Upper lobe of left lung (tissue), 6 donors: ENCODE results near the gene KATNA1. TPM values are rescaled to one million over a fixed set of nuclear protein-coding genes. Genes with fewer than 3 reads are reported as not detected.
A peak's percentile ranks its signal among the peaks of the same experiment; 100 is the strongest.

Experiments used
- ATAC-seq, 2 donors: fragments of 200-7000 bp; cut with Tn5 transposase; one replicate each; pipeline ENCODE4 v1.9.1; 2022; ENCODE audit warnings: mild to moderate bottlenecking in 2 of 2, moderate library complexity in 2 of 2; ENCODE audit not compliant: low FRiP score in 2 of 2
- DNase-seq, 2 donors: peaks; one replicate each; pipeline ENCODE4 v3.0.0-alpha.2; 2019 to 2020
- H3K27ac ChIP-seq, 4 donors: fragments of 200-600 bp; sonication (generic); one replicate each; pipeline ENCODE4 v1.5.1; 2016 to 2019
- H3K27me3 ChIP-seq, 4 donors: fragments of 200-600 bp; sonication (generic); one replicate each; pipeline ENCODE4 v1.5.1; 2017 to 2019
- H3K36me3 ChIP-seq, 4 donors: fragments of 200-600 bp; sonication (generic); one replicate each; pipeline ENCODE4 v1.5.1; 2016 to 2019
- H3K4me1 ChIP-seq, 4 donors: fragments of 200-600 bp; sonication (generic); one replicate each; pipeline ENCODE4 v1.5.1; 2018 to 2019
- H3K4me3 ChIP-seq, 4 donors: fragments of 200-600 bp; sonication (generic); one replicate each; pipeline ENCODE4 v1.5.1; 2017 to 2019; ENCODE audit warnings: mild to moderate bottlenecking in 2 of 4, moderate library complexity in 1 of 4
- H3K9me3 ChIP-seq, 4 donors: fragments of 200-600 bp; sonication (generic); one replicate each; pipeline ENCODE4 v1.5.1; 2018 to 2019
- EP300 ChIP-seq, 4 donors: sonication (generic); formaldehyde crosslinking; IDR thresholded peaks; one replicate each; pipeline ENCODE4 v1.5.1; 2017; ENCODE audit warnings: antibody characterized with exemption in 4 of 4, control low read depth in 2 of 4
- POLR2A ChIP-seq, 4 donors: fragments of 450-650 bp; IDR thresholded peaks; one replicate each; pipeline ENCODE4 v1.5.1; 2016 to 2017; ENCODE audit warnings: antibody characterized with exemption in 4 of 4, mild to moderate bottlenecking in 2 of 4
- POLR2AphosphoS5 ChIP-seq, 2 donors: sonication (generic); formaldehyde crosslinking; IDR thresholded peaks; one replicate each; pipeline ENCODE4 v1.5.1; 2017; ENCODE audit warnings: antibody characterized with exemption in 2 of 2
- WGBS, 2 donors: methylation state at CpG; one replicate each; pipeline ENCODE4 v1.1.5; 2017 to 2018; 5-methylcytosine and 5-hydroxymethylcytosine counted together
- total RNA-seq, 6 donors: library from RNA; depleted of rRNA in 4 of 6; stranded (reverse); fragments of >200 nt in 4 of 6; gene quantifications; one replicate each; pipeline versions ENCODE4 v1.1.0 to v1.2.1, GENCODE V29; 2016 to 2021
- TF ChIP-seq, protein P1 (sequence below), 6 experiments: fragments of 450-650 bp in 4 of 6; fragments of 200-600 bp in 2 of 6; sonication (generic) in 2 of 6; IDR thresholded peaks; one replicate each; pipeline ENCODE4 v1.5.1; 2016 to 2019; ENCODE audit warnings: antibody characterized with exemption in 6 of 6
- donor health status: DM: no; HTN: no; CAD: no; lungs with moderate emphysema.
- donor health status: DM: no; HTN: yes; CAD: no; lungs with severe emphysema.

The KATNA1 gene
- total RNA-seq, 6 donors from 2014 or later = 7.2 to 36.1 (median 16.3) TPM

- no peaks in the 10 kb centered on the region for H3K27me3 ChIP-seq
- peaks cover 6 to 63% (median 19%) of the 10 kb centered on the region in 4 donors for H3K36me3 ChIP-seq
- no peak overlapping the region for H3K27ac ChIP-seq
- no peak overlapping the region for H3K4me3 ChIP-seq
- no peaks in the 10 kb centered on the region for H3K9me3 ChIP-seq
- DNase-seq (no peak), ATAC-seq (no peak)
- WGBS, 2 donors = 98% methylated on average over 4 of the region's 4 CpGs
- no peaks in the 10 kb centered on the region for H3K4me1 ChIP-seq
- TF ChIP-seq EP300 (IDR thresholded peaks at IDR 0.05) (no peak), POLR2AphosphoS5 (IDR thresholded peaks at IDR 0.05) (no peak), POLR2A (IDR thresholded peaks at IDR 0.05) (no peak)
- TF ChIP-seq, protein P1, sequence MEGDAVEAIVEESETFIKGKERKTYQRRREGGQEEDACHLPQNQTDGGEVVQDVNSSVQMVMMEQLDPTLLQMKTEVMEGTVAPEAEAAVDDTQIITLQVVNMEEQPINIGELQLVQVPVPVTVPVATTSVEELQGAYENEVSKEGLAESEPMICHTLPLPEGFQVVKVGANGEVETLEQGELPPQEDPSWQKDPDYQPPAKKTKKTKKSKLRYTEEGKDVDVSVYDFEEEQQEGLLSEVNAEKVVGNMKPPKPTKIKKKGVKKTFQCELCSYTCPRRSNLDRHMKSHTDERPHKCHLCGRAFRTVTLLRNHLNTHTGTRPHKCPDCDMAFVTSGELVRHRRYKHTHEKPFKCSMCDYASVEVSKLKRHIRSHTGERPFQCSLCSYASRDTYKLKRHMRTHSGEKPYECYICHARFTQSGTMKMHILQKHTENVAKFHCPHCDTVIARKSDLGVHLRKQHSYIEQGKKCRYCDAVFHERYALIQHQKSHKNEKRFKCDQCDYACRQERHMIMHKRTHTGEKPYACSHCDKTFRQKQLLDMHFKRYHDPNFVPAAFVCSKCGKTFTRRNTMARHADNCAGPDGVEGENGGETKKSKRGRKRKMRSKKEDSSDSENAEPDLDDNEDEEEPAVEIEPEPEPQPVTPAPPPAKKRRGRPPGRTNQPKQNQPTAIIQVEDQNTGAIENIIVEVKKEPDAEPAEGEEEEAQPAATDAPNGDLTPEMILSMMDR (IDR thresholded peaks at IDR 0.05) = no peak
Measured at GRCh38 chr6:149660028-149660427, 11.5 kb upstream of the KATNA1 start.

DNA sequence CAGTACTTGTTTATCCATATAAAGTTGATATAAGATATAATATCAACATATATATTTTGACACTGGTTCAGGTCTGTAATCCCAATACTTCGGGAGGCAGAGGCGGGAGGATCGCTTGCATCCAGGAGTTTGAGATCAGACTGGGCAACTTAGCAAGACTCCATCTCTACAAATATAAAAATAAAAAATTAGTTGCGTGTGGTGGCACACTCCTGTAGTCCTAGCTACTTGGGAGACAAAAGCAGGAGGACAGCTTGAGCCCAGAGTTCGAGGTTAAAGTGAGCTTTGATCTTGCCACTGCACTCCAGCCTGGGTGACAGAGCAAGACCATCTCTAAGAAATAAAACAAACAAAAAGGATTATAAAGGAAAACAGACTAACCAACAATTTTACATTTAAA, 8.9 kb upstream of the KATNA1 start:
- no peaks in the 10 kb centered on the region for H3K9me3 ChIP-seq

DNA sequence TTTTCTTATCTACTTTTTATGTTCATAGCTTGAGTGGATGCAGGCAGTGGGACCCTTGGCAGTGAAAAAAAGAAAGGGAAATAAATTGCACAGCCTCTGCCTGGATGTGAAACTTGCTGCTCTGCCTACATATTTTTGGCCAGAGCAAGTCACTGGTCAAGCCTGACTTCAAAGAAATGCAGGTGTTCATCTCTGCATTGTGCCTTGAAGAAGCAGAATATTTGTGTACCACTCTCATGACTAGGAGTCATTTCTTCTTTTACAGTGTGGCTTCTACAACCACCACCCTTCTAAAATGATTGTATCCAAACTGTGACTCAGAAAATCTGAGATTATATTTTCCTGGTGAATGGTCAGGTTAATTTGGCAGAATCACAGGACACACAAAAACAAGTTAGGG, 2.5 kb upstream of the KATNA1 start:
- Histone ChIP-seq H3K27me3 (no peaks in the 10 kb centered on the region), H3K4me3 (no peak overlapping the region), H3K9me3 (no peaks in the 10 kb centered on the region), H3K4me1 (peaks cover 0 to 23% (median 16%) of the 10 kb centered on the region in 4 donors), H3K27ac (no peak overlapping the region), H3K36me3 (no peaks in the 10 kb centered on the region)
- TF ChIP-seq, protein P1 (IDR thresholded peaks at IDR 0.05) = no peak
- TF ChIP-seq EP300 (IDR thresholded peaks at IDR 0.05) (no peak), POLR2AphosphoS5 (IDR thresholded peaks at IDR 0.05) (no peak), POLR2A (IDR thresholded peaks at IDR 0.05) (no peak)
- ATAC-seq (no peak), DNase-seq (no peak)

More for the DNA sequence above, 8.9 kb upstream of the KATNA1 start:
- peaks cover 3 to 42% (median 8%) of the 10 kb centered on the region in 4 donors for H3K36me3 ChIP-seq
- H3K27ac ChIP-seq = no peak overlapping the region
- H3K27me3 ChIP-seq = no peaks in the 10 kb centered on the region
- WGBS, 2 donors = 93 to 96% methylated on average over 5 of the region's 5 CpGs
- H3K4me3 ChIP-seq = no peak overlapping the region
- TF ChIP-seq POLR2AphosphoS5 (IDR thresholded peaks at IDR 0.05) (no peak), POLR2A (IDR thresholded peaks at IDR 0.05) (no peak)
- TF ChIP-seq, protein P1 (IDR thresholded peaks at IDR 0.05) = no peak
- H3K4me1 ChIP-seq = no peaks in the 10 kb centered on the region
- ATAC-seq (no peak), DNase-seq (no peak)

DNA sequence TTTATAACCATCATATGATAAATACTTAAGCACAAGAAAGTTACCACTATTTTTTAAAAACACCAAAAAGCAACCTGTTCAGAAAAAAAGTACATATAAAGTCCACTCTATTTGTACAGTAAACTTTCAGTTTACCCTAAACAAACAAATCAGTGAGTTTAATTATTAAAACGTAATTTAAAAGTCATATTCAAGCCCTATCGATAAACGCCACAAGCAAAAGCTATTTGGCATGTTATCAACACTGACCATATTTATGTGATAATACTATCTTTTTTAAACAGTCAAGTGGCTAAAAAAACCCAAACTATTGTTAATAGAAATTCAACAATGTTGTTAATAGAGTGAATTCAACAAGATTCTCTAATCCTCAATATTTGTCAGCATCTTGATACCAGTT, 1.9 kb downstream of the KATNA1 start:
- DNase-seq (no peak), ATAC-seq (no peak)
- 76 to 79% methylated on average over 3 of the region's 3 CpGs for WGBS, 2 donors
- H3K27ac ChIP-seq = no peak overlapping the region
- H3K36me3 ChIP-seq = no peaks in the 10 kb centered on the region
- peaks cover 0 to 23% (median 16%) of the 10 kb centered on the region in 4 donors for H3K4me1 ChIP-seq
- TF ChIP-seq POLR2A (IDR thresholded peaks at IDR 0.05) (no peak), EP300 (IDR thresholded peaks at IDR 0.05) (no peak), POLR2AphosphoS5 (IDR thresholded peaks at IDR 0.05) (no peak)
- TF ChIP-seq, protein P1 (IDR thresholded peaks at IDR 0.05) = no peak
- no peaks in the 10 kb centered on the region for H3K27me3 ChIP-seq
- H3K9me3 ChIP-seq = no peaks in the 10 kb centered on the region
- peak overlapping the region in 3 of 4 donors; percentile 78 to 94 (median 86) for H3K4me3 ChIP-seq

DNA sequence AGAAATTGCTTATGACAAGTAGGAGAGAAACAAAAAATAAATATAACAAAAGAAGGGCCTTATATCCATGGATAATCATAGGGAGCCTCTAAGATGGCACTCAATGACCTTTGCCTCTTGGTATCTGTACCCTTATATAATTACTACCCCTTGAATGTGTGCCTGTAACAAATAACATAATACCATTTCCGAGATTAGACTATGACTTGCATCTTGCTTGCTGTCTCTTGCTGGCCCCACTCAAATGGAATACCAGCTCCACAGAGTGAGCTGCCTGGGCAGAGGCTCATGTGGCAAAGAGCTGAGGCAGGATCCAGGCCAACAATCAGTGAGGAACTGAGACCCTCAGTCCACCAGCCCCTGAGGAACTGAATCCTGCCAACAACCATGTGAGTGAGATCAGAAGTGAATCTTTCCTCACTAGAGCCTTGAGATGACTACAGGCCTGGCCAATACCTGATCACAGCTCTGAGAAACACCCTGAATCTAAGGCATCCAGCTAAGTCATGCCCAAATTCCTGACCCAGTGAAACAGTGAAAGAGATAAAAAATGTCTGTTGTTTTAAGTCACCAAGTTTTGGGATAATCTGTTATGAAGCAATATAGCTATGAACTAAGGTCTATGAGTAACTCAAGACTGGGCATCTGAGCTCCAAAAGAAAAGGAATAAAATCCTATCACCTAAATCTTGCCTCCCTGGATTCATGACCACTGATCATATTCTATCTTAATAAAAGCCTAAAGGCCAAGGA, 5.5 kb downstream of the KATNA1 start:
- TF ChIP-seq POLR2A (IDR thresholded peaks at IDR 0.05) = no peak
- TF ChIP-seq, protein P1 (IDR thresholded peaks at IDR 0.05) = no peak
- TF ChIP-seq EP300 (IDR thresholded peaks at IDR 0.05) = no peak
- TF ChIP-seq POLR2AphosphoS5 (IDR thresholded peaks at IDR 0.05) = no peak
- no peak overlapping the region for H3K27ac ChIP-seq
- no peak overlapping the region for H3K4me3 ChIP-seq
- ATAC-seq (no peak), DNase-seq (no peak)
- H3K36me3 ChIP-seq = peaks cover 0 to 4% (median 0%) of the 10 kb centered on the region in 4 donors
- H3K9me3 ChIP-seq = no peaks in the 10 kb centered on the region
- peaks cover 0 to 16% (median 10%) of the 10 kb centered on the region in 4 donors for H3K4me1 ChIP-seq
- no peaks in the 10 kb centered on the region for H3K27me3 ChIP-seq
- WGBS, 2 donors = 88% methylated on average over 1 of the region's 1 CpG; no CpG with 5 or more reads in 1 of the 2 donors
